Kidney (tissue), 14 donors: ENCODE data around the gene LDLRAD3. TPM values are rescaled to one million over a fixed set of nuclear protein-coding genes. Genes with fewer than 3 reads are reported as not detected.

ENCODE experiments used
- DNase-seq, 5 donors: peaks; one replicate each; pipeline ENCODE4 v3.0.0-alpha.2; 2013 to 2020
- FAIRE-seq: peaks from 2 replicates; lab custom pipeline; 2012; peaks lifted over from hg19 to GRCh38; lab: Jason Lieb, UNC
- H3K27ac ChIP-seq, 2 donors: one replicate each; pipeline ENCODE4 v1.7.0; 2013; ENCODE audit warnings: low read depth in 2 of 2, low read length in 2 of 2, inconsistent platforms in 1 of 2
- H3K27me3 ChIP-seq: one replicate; pipeline ENCODE4 v1.7.1; 2013; ENCODE audit warnings: low read length, inconsistent platforms; ENCODE audit not compliant: control insufficient read depth, insufficient read depth
- H3K36me3 ChIP-seq, 3 donors: one replicate each; pipeline versions ENCODE4 v1.7.0 to v1.7.1; 2013; ENCODE audit warnings: low read length in 3 of 3, control low read depth in 1 of 3, inconsistent platforms in 1 of 3; ENCODE audit not compliant: insufficient read depth in 3 of 3, control insufficient read depth in 2 of 3
- H3K4me1 ChIP-seq, 3 donors: one replicate each; pipeline versions ENCODE4 v1.7.0 to v1.7.1; 2013; ENCODE audit warnings: low read length in 3 of 3, inconsistent platforms in 1 of 3, low read depth in 1 of 3; ENCODE audit not compliant: control insufficient read depth in 2 of 3, insufficient read depth in 2 of 3
- H3K4me3 ChIP-seq, 3 donors: one replicate each; pipeline versions ENCODE4 v1.7.0 to v1.8.1; 2013; ENCODE audit warnings: low read length in 3 of 3, control low read depth in 1 of 3, inconsistent platforms in 1 of 3
- H3K9ac ChIP-seq, 3 donors: one replicate each; pipeline versions ENCODE4 v1.7.0 to v1.7.1; 2013; ENCODE audit warnings: low read length in 3 of 3, control low read depth in 1 of 3, inconsistent platforms in 1 of 3
- H3K9me3 ChIP-seq, 3 donors: one replicate each; pipeline versions ENCODE4 v1.7.0 to v1.7.1; 2013; ENCODE audit warnings: low read length in 3 of 3, control low read depth in 1 of 3, inconsistent platforms in 1 of 3; ENCODE audit not compliant: control insufficient read depth in 2 of 3, insufficient read depth in 1 of 3
- CTCF ChIP-seq: IDR thresholded peaks from 3 replicates; pipeline ENCODE4 v1.5.1; 2012; ENCODE audit warnings: mild to moderate bottlenecking, moderate library complexity, borderline replicate concordance; ENCODE audit not compliant: insufficient read depth; ENCODE audit errors: extremely low read depth
- intact Hi-C: fragments of 100-400 bp; cut with DNase I; formaldehyde crosslinking; loops from one replicate; pipeline ENCODE4 v1.11.1; 2022
- polyA plus RNA-seq: library from polyadenylated mRNA; stranded (reverse); fragments of 350-450 nt; fragmentation: Illumina TruSeq; extraction: RNeasy Lipid Tissue Mini Kit (QIAGEN cat#74804); gene quantifications from one replicate; pipeline ENCODE4 v1.2.3, GENCODE V29; 2014; ENCODE audit warnings: low read depth, low replicate concordance; ENCODE audit not compliant: insufficient read depth
- total RNA-seq: library from RNA; stranded (reverse); fragmentation: NEBNext Ultra II Directional; extraction: Animal tissue kit (Norgen Biotek cat#: 25700); gene quantifications from one replicate; pipeline ENCODE4 v1.2.1, GENCODE V29; 2021
- donor health status: control.
- donor health status: control.
- donor health status: control.
- donor health status: control.
- donor health status: control.
- donor health status: DM: yes; HTN: yes; CAD: no.
- donor health status: Normal renal cell carcinoma (clear cell type).

The LDLRAD3 gene
- total and polyA plus RNA-seq, 2 donors from 2014 or later = 1.2 to 14.2 TPM

DNA sequence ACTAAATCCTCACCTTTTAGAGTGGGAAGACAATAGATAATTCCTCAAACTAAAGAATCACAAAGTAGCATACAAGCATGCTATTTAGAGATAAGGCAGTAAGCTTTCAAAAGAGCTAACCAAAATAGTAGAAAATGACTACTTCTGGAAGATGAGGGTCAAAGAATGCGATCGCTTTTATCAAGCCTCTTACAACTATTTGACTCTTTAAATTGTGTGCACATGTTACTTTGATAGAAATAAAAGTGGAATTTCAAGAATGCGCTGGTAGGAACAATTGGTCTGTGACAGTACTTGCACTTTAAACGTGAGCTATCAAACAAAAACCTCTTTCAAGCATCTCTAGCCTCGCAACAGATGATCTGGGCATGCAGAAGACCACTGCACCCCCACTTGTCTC is 248.1 kb downstream of the LDLRAD3 start:
- H3K9ac ChIP-seq = no peak overlapping the region
- FAIRE-seq = no peak
- H3K4me3 ChIP-seq = no peak overlapping the region
- intact Hi-C loops = no loop called here
- H3K4me1 ChIP-seq = peaks cover 2 to 9% (median 4%) of the 10 kb centered on the region in 3 donors
- TF ChIP-seq CTCF = no peak
- H3K27ac ChIP-seq = no peak overlapping the region
- H3K27me3 ChIP-seq = no peaks in the 10 kb centered on the region
- H3K9me3 ChIP-seq = no peaks in the 10 kb centered on the region
- H3K36me3 ChIP-seq = no peaks in the 10 kb centered on the region
- DNase-seq = peak in 1 of 5 donors; percentile 29

DNA sequence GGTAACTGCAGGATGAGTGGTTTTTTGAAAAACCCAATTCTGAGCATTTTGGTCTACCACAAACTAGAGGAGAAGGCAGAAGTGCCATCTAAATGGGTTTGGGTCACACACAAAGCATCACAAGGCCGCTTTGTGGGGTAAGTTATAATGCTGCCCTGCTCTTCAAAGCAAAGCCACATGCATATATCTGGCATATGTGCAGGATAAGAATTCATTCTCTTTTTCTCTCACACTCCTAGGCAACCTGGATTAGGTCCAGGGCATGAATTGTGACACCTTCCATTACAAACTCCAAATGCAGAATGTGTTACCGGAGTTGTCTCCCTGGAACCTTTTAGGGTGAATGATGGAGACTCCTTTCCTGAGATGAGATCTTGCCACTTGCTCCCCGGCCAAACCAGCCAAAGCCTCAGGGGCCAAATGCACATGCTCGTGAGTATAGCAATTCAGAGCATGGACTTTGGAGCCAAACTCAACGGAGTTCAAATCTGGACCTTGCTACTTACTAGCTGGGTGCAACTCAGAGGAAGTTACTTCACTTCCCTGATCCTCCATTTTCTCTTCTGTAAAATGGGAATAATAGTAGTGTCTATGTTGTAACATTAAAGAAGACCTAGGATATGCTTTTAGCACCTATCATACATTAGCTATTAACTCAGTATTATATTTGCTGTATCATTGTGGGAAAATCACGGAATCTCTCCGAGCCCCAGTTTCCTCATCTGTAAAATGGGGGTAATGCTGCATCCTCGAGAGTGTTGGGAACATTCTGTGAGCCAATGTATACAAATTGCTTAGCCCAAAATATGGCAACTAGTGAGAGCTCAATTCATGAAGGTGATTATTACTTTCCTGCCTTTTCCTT is 248.8 kb downstream of the LDLRAD3 start:
- H3K4me3 ChIP-seq = no peak overlapping the region
- no peak overlapping the region for H3K9ac ChIP-seq
- H3K27me3 ChIP-seq = no peaks in the 10 kb centered on the region
- intact Hi-C loops = no loop called here
- no peak overlapping the region for H3K27ac ChIP-seq
- TF ChIP-seq CTCF = no peak
- peaks cover 4 to 9% (median 6%) of the 10 kb centered on the region in 3 donors for H3K4me1 ChIP-seq
- no peaks in the 10 kb centered on the region for H3K36me3 ChIP-seq
- DNase-seq (no peak), FAIRE-seq (no peak)
- no peaks in the 10 kb centered on the region for H3K9me3 ChIP-seq

GRCh38 chr11:36193290-36193619 is 249.4 kb downstream of the LDLRAD3 start:
- Histone ChIP-seq H3K4me3 (no peak overlapping the region), H3K27ac (no peak overlapping the region), H3K36me3 (no peaks in the 10 kb centered on the region), H3K9me3 (no peaks in the 10 kb centered on the region), H3K4me1 (peaks cover 4 to 9% (median 6%) of the 10 kb centered on the region in 3 donors), H3K27me3 (no peaks in the 10 kb centered on the region), H3K9ac (no peak overlapping the region)
- DNase-seq (no peak), FAIRE-seq (no peak)
- no peak for TF ChIP-seq CTCF
- intact Hi-C loops = no loop called here
